Subcutaneous abdominal adipose tissue (tissue), 5 donors: Measurements from ENCODE around the gene IL17RC.
A peak's percentile ranks its signal among the peaks of the same experiment; 100 is the strongest.

ENCODE experiments used
- H3K27ac ChIP-seq: one replicate; pipeline ENCODE4 v1.7.0; 2013; ENCODE audit warnings: low read depth, mild to moderate bottlenecking, inconsistent platforms, low read length, moderate library complexity
- H3K27me3 ChIP-seq, 5 donors: one replicate each; pipeline ENCODE4 v1.7.0; 2013; ENCODE audit warnings: low read length in 5 of 5, inconsistent platforms in 1 of 5; ENCODE audit not compliant: control insufficient read depth in 5 of 5, insufficient read depth in 4 of 5
- H3K36me3 ChIP-seq, 5 donors: one replicate each; pipeline ENCODE4 v1.7.0; 2013; ENCODE audit warnings: low read length in 5 of 5; ENCODE audit not compliant: control insufficient read depth in 5 of 5, insufficient read depth in 5 of 5
- H3K4me1 ChIP-seq, 5 donors: one replicate each; pipeline ENCODE4 v1.7.0; 2013; ENCODE audit warnings: low read length in 5 of 5, mild to moderate bottlenecking in 3 of 5, moderate library complexity in 1 of 5; ENCODE audit not compliant: control insufficient read depth in 5 of 5, insufficient read depth in 5 of 5
- H3K4me3 ChIP-seq, 5 donors: one replicate each; pipeline ENCODE4 v1.7.0; 2013; ENCODE audit warnings: low read length in 5 of 5, low read depth in 1 of 5
- H3K9ac ChIP-seq, 5 donors: one replicate each; pipeline ENCODE4 v1.7.0; 2013; ENCODE audit warnings: low read length in 5 of 5, mild to moderate bottlenecking in 4 of 5, moderate library complexity in 3 of 5
- H3K9me3 ChIP-seq, 5 donors: one replicate each; pipeline ENCODE4 v1.7.0; 2013; ENCODE audit warnings: low read length in 5 of 5; ENCODE audit not compliant: control insufficient read depth in 5 of 5
- donor health status: healthy.
- donor health status: healthy.
- donor health status: healthy.
- donor health status: healthy.
- donor health status: healthy.

Gene IL17RC

GRCh38 chr3:9879830-9880549, 36.9 kb upstream of the IL17RC start, which contains the start of gene CIDEC:
TSS of gene CIDEC (minus strand) at chr3:9880253. CDS start at chr3:9878486, 1,767 bp downstream.
- Histone ChIP-seq H3K4me3 (peak within 1 kb of the TSS; percentile 53 to 84 (median 74)), H3K36me3 (peaks cover 4 to 24% (median 7%) of the 10 kb centered on the region in 5 donors), H3K9ac (peak within 1 kb of the TSS; percentile 71 to 98 (median 88)), H3K27me3 (no peaks in the 10 kb centered on the region), H3K27ac (peak within 1 kb of the TSS; percentile 99), H3K9me3 (no peaks in the 10 kb centered on the region), H3K4me1 (peaks cover 6 to 47% (median 42%) of the 10 kb centered on the region in 5 donors)

- H3K36me3 ChIP-seq, result peaks cover 0 to 17% (median 7%) of the 10 kb centered on the region in 5 donors
- no peak overlapping the region for H3K9ac ChIP-seq
- no peak overlapping the region for H3K4me3 ChIP-seq
- peaks cover 6 to 33% (median 32%) of the 10 kb centered on the region in 5 donors for H3K4me1 ChIP-seq
- H3K27me3 ChIP-seq, result no peaks in the 10 kb centered on the region
- H3K27ac ChIP-seq, result no peak overlapping the region
- H3K9me3 ChIP-seq, result no peaks in the 10 kb centered on the region
These were observed 35.5 kb upstream of the IL17RC start for GRCh38 chr3:9881441-9881840.

GRCh38 chr3:9883706-9884554, 33.0 kb upstream of the IL17RC start:
- no peak overlapping the region for H3K4me3 ChIP-seq

GRCh38 chr3:9884555-9885165, 32.2 kb upstream of the IL17RC start:
- H3K4me1 ChIP-seq, result peaks cover 2 to 14% (median 9%) of the 10 kb centered on the region in 5 donors
- H3K4me3 ChIP-seq, result no peak overlapping the region
- no peaks in the 10 kb centered on the region for H3K9me3 ChIP-seq
- H3K9ac ChIP-seq, result peak overlapping the region in 1 of 5 donors; percentile 28
- H3K36me3 ChIP-seq, result no peaks in the 10 kb centered on the region
- H3K27me3 ChIP-seq, result no peaks in the 10 kb centered on the region
- peak overlapping the region; percentile 74 for H3K27ac ChIP-seq

More at GRCh38 chr3:9883706-9884554, 33.0 kb upstream of the IL17RC start:
- Histone ChIP-seq H3K27ac (peak overlapping the region; percentile 74), H3K9me3 (no peaks in the 10 kb centered on the region), H3K9ac (peak overlapping the region in 1 of 5 donors; percentile 28), H3K4me1 (peaks cover 3 to 14% (median 11%) of the 10 kb centered on the region in 5 donors), H3K27me3 (no peaks in the 10 kb centered on the region), H3K36me3 (no peaks in the 10 kb centered on the region)

- no peaks in the 10 kb centered on the region for H3K9me3 ChIP-seq
- H3K9ac ChIP-seq, result no peak overlapping the region
- no peak overlapping the region for H3K27ac ChIP-seq
- no peaks in the 10 kb centered on the region for H3K27me3 ChIP-seq
- H3K36me3 ChIP-seq, result no peaks in the 10 kb centered on the region
- no peak overlapping the region for H3K4me3 ChIP-seq
- H3K4me1 ChIP-seq, result peaks cover 0 to 21% (median 17%) of the 10 kb centered on the region in 5 donors
These were observed 30.6 kb upstream of the IL17RC start for GRCh38 chr3:9886328-9886727.

GRCh38 chr3:9887480-9887879, 29.4 kb upstream of the IL17RC start:
- H3K4me1 ChIP-seq, result peaks cover 1 to 32% (median 22%) of the 10 kb centered on the region in 5 donors
- H3K36me3 ChIP-seq, result peaks cover 0 to 3% (median 0%) of the 10 kb centered on the region in 5 donors
- H3K27ac ChIP-seq, result no peak overlapping the region
- H3K9ac ChIP-seq, result no peak overlapping the region
- H3K9me3 ChIP-seq, result no peaks in the 10 kb centered on the region
- H3K27me3 ChIP-seq, result no peaks in the 10 kb centered on the region
- H3K4me3 ChIP-seq, result no peak overlapping the region

GRCh38 chr3:9888540-9888939, 28.4 kb upstream of the IL17RC start:
- H3K9ac ChIP-seq, result no peak overlapping the region
- H3K4me3 ChIP-seq, result no peak overlapping the region
- H3K4me1 ChIP-seq, result peaks cover 1 to 38% (median 25%) of the 10 kb centered on the region in 5 donors
- H3K27ac ChIP-seq, result no peak overlapping the region
- no peaks in the 10 kb centered on the region for H3K27me3 ChIP-seq
- peaks cover 0 to 12% (median 10%) of the 10 kb centered on the region in 5 donors for H3K36me3 ChIP-seq
- no peaks in the 10 kb centered on the region for H3K9me3 ChIP-seq

GRCh38 chr3:9889405-9889804, 27.5 kb upstream of the IL17RC start:
- peaks cover 0 to 14% (median 13%) of the 10 kb centered on the region in 5 donors for H3K36me3 ChIP-seq
- H3K9ac ChIP-seq, result peak overlapping the region in 1 of 5 donors; percentile 100
- H3K9me3 ChIP-seq, result no peaks in the 10 kb centered on the region
- no peak overlapping the region for H3K4me3 ChIP-seq
- H3K27ac ChIP-seq, result no peak overlapping the region
- H3K27me3 ChIP-seq, result no peaks in the 10 kb centered on the region
- H3K4me1 ChIP-seq, result peaks cover 1 to 38% (median 22%) of the 10 kb centered on the region in 5 donors

GRCh38 chr3:9890249-9891071, 26.4 kb upstream of the IL17RC start, which contains the start of gene JAGN1:
TSS of gene JAGN1 (plus strand) at chr3:9890610. CDS start at chr3:9890723, 113 bp downstream.
- Histone ChIP-seq H3K36me3 (peaks cover 0 to 14% (median 13%) of the 10 kb centered on the region in 5 donors), H3K9ac (peak within 1 kb of the TSS; percentile 84 to 100 (median 99)), H3K27me3 (no peaks in the 10 kb centered on the region), H3K4me1 (peaks cover 1 to 42% (median 21%) of the 10 kb centered on the region in 5 donors), H3K27ac (peak within 1 kb of the TSS; percentile 98), H3K9me3 (no peaks in the 10 kb centered on the region), H3K4me3 (peak within 1 kb of the TSS; percentile 85 to 99 (median 98))
